ENCODE measurements around the gene FBXO36. TPM values are rescaled to one million over a fixed set of nuclear protein-coding genes. Genes with fewer than 3 reads are reported as not detected.
"Not testable (repeated sequence)": the region's sequence is repeated elsewhere in the genome, so short reads cannot be mapped to it uniquely, and the experiment has no call there.

Gene FBXO36
- total RNA-seq, 1 donor from 2014 or later, result 0.60 TPM

- DNase-seq (ENCODE audit: low read depth in 2 of 2), result peak; percentile 20 to 37
Observed at GRCh38 chr2:229910832-229911412, 11.4 kb upstream of the FBXO36 start.

GRCh38 chr2:229914171-229914570 is 8.1 kb upstream of the FBXO36 start:
- no peak for DNase-seq (ENCODE audit: low read depth in 2 of 2)

- no peak for DNase-seq (ENCODE audit: low read depth in 2 of 2)
Observed at GRCh38 chr2:229917793-229918192, 4.5 kb upstream of the FBXO36 start.

GRCh38 chr2:229920011-229920641 is 2.2 kb upstream of the FBXO36 start:
- DNase-seq (ENCODE audit: low read depth in 2 of 2), result peak; percentile 52 to 54

- DNase-seq (ENCODE audit: low read depth in 2 of 2), result peak; percentile 42 to 45
Observed at GRCh38 chr2:229921101-229921891, 1.0 kb upstream of the FBXO36 start.

GRCh38 chr2:229921892-229922448 is 333 bp upstream of the FBXO36 start, which contains the start of gene TRIP12:
Gene TRIP12, minus strand, starts transcription at chr2:229922009. Its CDS starts 41,930 bp downstream, at chr2:229880079.
- peak; percentile 97 for DNase-seq (ENCODE audit: low read depth in 2 of 2)

GRCh38 chr2:229924541-229924940 is 2.2 kb downstream of the FBXO36 start:
- not testable (repeated sequence) for DNase-seq (ENCODE audit: low read depth in 2 of 2)

GRCh38 chr2:229925201-229925600 is 2.9 kb downstream of the FBXO36 start:
- no peak for DNase-seq (ENCODE audit: low read depth in 2 of 2)

- peak; percentile 21 to 76 for DNase-seq (ENCODE audit: low read depth in 2 of 2)
Observed at GRCh38 chr2:229927817-229928321, 5.6 kb downstream of the FBXO36 start.

GRCh38 chr2:229930656-229931055 is 8.4 kb downstream of the FBXO36 start:
- no peak for DNase-seq (ENCODE audit: low read depth in 2 of 2)

GRCh38 chr2:229931241-229931640 is 8.9 kb downstream of the FBXO36 start:
- DNase-seq (ENCODE audit: low read depth in 2 of 2), result no peak

GRCh38 chr2:229937537-229937936 is 15.2 kb downstream of the FBXO36 start:
- DNase-seq (ENCODE audit: low read depth in 2 of 2), result no peak

GRCh38 chr2:229942671-229943070 is 20.4 kb downstream of the FBXO36 start:
- no peak for DNase-seq (ENCODE audit: low read depth in 2 of 2)

- no peak for DNase-seq (ENCODE audit: low read depth in 2 of 2)
Observed at GRCh38 chr2:229943171-229943570, 20.9 kb downstream of the FBXO36 start.

- peak in 1 of 2 donors; percentile 47 for DNase-seq (ENCODE audit: low read depth in 2 of 2)
Observed at GRCh38 chr2:229943770-229944449, 21.6 kb downstream of the FBXO36 start.

- no peak for DNase-seq (ENCODE audit: low read depth in 2 of 2)
Observed at GRCh38 chr2:229945975-229946374, 23.7 kb downstream of the FBXO36 start.

GRCh38 chr2:229947544-229947943 is 25.2 kb downstream of the FBXO36 start:
- DNase-seq (ENCODE audit: low read depth in 2 of 2), result no peak

- no peak for DNase-seq (ENCODE audit: low read depth in 2 of 2)
Observed at GRCh38 chr2:229952256-229952835, 30.0 kb downstream of the FBXO36 start.

GRCh38 chr2:229955663-229956062 is 33.4 kb downstream of the FBXO36 start:
- DNase-seq (ENCODE audit: low read depth in 2 of 2), result no peak

GRCh38 chr2:229956491-229956890 is 34.2 kb downstream of the FBXO36 start:
- DNase-seq (ENCODE audit: low read depth in 2 of 2), result no peak

- peak; percentile 19 to 41 for DNase-seq (ENCODE audit: low read depth in 2 of 2)
Observed at GRCh38 chr2:229963596-229963995, 41.3 kb downstream of the FBXO36 start.
